BLaER1 (cell line): ENCODE data around the gene ACTBL2.

ENCODE experiments used
- H3K27ac ChIP-seq: shearing (Covaris generic); formaldehyde crosslinking; 2 replicates; pipeline ENCODE4 v1.8.1; 2022
- H3K27me3 ChIP-seq: shearing (Covaris generic); formaldehyde crosslinking; 2 replicates; pipeline ENCODE4 v1.8.1; 2022
- H3K36me3 ChIP-seq: shearing (Covaris generic); formaldehyde crosslinking; 2 replicates; pipeline ENCODE4 v1.8.1; 2022
- H3K4me1 ChIP-seq: shearing (Covaris generic); formaldehyde crosslinking; 2 replicates; pipeline ENCODE4 v1.8.1; 2022
- H3K4me2 ChIP-seq: shearing (Covaris generic); formaldehyde crosslinking; 2 replicates; pipeline ENCODE4 v1.8.1; 2022
- H3K4me3 ChIP-seq: shearing (Covaris generic); formaldehyde crosslinking; 2 replicates; pipeline ENCODE4 v1.8.1; 2022
- H3K9ac ChIP-seq: shearing (Covaris generic); formaldehyde crosslinking; 2 replicates; pipeline ENCODE4 v1.8.1; 2022
- H3K9me3 ChIP-seq: shearing (Covaris generic); formaldehyde crosslinking; 2 replicates; pipeline ENCODE4 v1.8.1; 2022
- H4K20me1 ChIP-seq: shearing (Covaris generic); formaldehyde crosslinking; 2 replicates; pipeline ENCODE4 v1.8.1; 2022
- Cebpa-rat ChIP-seq: shearing (Covaris generic); IDR thresholded peaks from 2 replicates; pipeline ENCODE4 v1.8.1; 2022

The ACTBL2 gene

GRCh38 chr5:57437976-57438805, 44.4 kb downstream of the ACTBL2 start:
- H3K4me2 ChIP-seq, result peak overlapping the region; percentile 58
- H3K36me3 ChIP-seq, result no peaks in the 10 kb centered on the region
- no peaks in the 10 kb centered on the region for H3K27me3 ChIP-seq
- H3K27ac ChIP-seq, result peak overlapping the region; percentile 49
- H3K9ac ChIP-seq, result 0 out of 2 replicates have a peak overlapping the region, but pooled peaks have one; percentile 15
- H3K4me3 ChIP-seq, result no peak overlapping the region
- peaks cover 67% of the 10 kb centered on the region for H3K4me1 ChIP-seq
- no peak for TF ChIP-seq Cebpa-rat
- H4K20me1 ChIP-seq, result no peaks in the 10 kb centered on the region
- no peaks in the 10 kb centered on the region; the same call in 1 of the 2 replicates for H3K9me3 ChIP-seq

GRCh38 chr5:57436586-57436985, 46.0 kb downstream of the ACTBL2 start:
- Histone ChIP-seq H3K36me3 (no peaks in the 10 kb centered on the region), H3K27ac (no peak overlapping the region), H3K4me3 (no peak overlapping the region), H3K9ac (no peak overlapping the region), H3K4me2 (no peak overlapping the region), H3K27me3 (no peaks in the 10 kb centered on the region), H4K20me1 (no peaks in the 10 kb centered on the region), H3K4me1 (peaks cover 51% of the 10 kb centered on the region), H3K9me3 (no peaks in the 10 kb centered on the region; the same call in 1 of the 2 replicates)
- no peak for TF ChIP-seq Cebpa-rat

- Histone ChIP-seq H3K27me3 (no peaks in the 10 kb centered on the region), H4K20me1 (no peaks in the 10 kb centered on the region), H3K4me3 (no peak overlapping the region), H3K27ac (no peak overlapping the region), H3K9ac (no peak overlapping the region), H3K4me2 (no peak overlapping the region), H3K36me3 (no peaks in the 10 kb centered on the region), H3K9me3 (peaks cover 3% of the 10 kb centered on the region; the same call in 1 of the 2 replicates), H3K4me1 (peaks cover 42% of the 10 kb centered on the region)
- TF ChIP-seq Cebpa-rat, result no peak
These were observed 46.9 kb downstream of the ACTBL2 start for GRCh38 chr5:57435701-57436134.

GRCh38 chr5:57434683-57435082, 47.9 kb downstream of the ACTBL2 start:
- H3K4me2 ChIP-seq, result no peak overlapping the region
- H3K27ac ChIP-seq, result no peak overlapping the region
- H3K9me3 ChIP-seq, result peaks cover 4% of the 10 kb centered on the region; the same call in 1 of the 2 replicates
- no peaks in the 10 kb centered on the region for H3K36me3 ChIP-seq
- H3K27me3 ChIP-seq, result no peaks in the 10 kb centered on the region
- no peak overlapping the region for H3K4me3 ChIP-seq
- H4K20me1 ChIP-seq, result no peaks in the 10 kb centered on the region
- peaks cover 32% of the 10 kb centered on the region for H3K4me1 ChIP-seq
- no peak for TF ChIP-seq Cebpa-rat
- no peak overlapping the region for H3K9ac ChIP-seq

- TF ChIP-seq Cebpa-rat, result no peak
- Histone ChIP-seq H3K9ac (no peak overlapping the region), H4K20me1 (no peaks in the 10 kb centered on the region), H3K27me3 (no peaks in the 10 kb centered on the region), H3K4me2 (no peak overlapping the region), H3K27ac (no peak overlapping the region), H3K36me3 (no peaks in the 10 kb centered on the region), H3K4me1 (peaks cover 28% of the 10 kb centered on the region), H3K9me3 (peaks cover 4% of the 10 kb centered on the region; the same call in 1 of the 2 replicates), H3K4me3 (no peak overlapping the region)
These were observed 48.4 kb downstream of the ACTBL2 start for GRCh38 chr5:57434227-57434640.

GRCh38 chr5:57432876-57433275, 49.7 kb downstream of the ACTBL2 start:
- peaks cover 14% of the 10 kb centered on the region for H3K4me1 ChIP-seq
- peaks cover 4% of the 10 kb centered on the region; the same call in 1 of the 2 replicates for H3K9me3 ChIP-seq
- no peak overlapping the region for H3K9ac ChIP-seq
- TF ChIP-seq Cebpa-rat, result no peak
- no peak overlapping the region for H3K27ac ChIP-seq
- no peak overlapping the region for H3K4me3 ChIP-seq
- H3K27me3 ChIP-seq, result no peaks in the 10 kb centered on the region
- no peak overlapping the region for H3K4me2 ChIP-seq
- H3K36me3 ChIP-seq, result no peaks in the 10 kb centered on the region
- no peaks in the 10 kb centered on the region for H4K20me1 ChIP-seq

- Histone ChIP-seq H3K27me3 (no peaks in the 10 kb centered on the region), H3K36me3 (no peaks in the 10 kb centered on the region), H3K4me1 (peaks cover 3% of the 10 kb centered on the region; the same call in 1 of the 2 replicates), H3K9me3 (peaks cover 4% of the 10 kb centered on the region; the same call in 1 of the 2 replicates), H3K4me3 (no peak overlapping the region), H3K9ac (no peak overlapping the region), H3K27ac (no peak overlapping the region), H3K4me2 (no peak overlapping the region), H4K20me1 (no peaks in the 10 kb centered on the region)
- TF ChIP-seq Cebpa-rat, result no peak
These were observed 50.9 kb downstream of the ACTBL2 start for GRCh38 chr5:57431759-57432158.
